Fibroblast of skin of abdomen (primary cell): Measurements from ENCODE around the gene PMCH. TPM values are rescaled to one million over a fixed set of nuclear protein-coding genes. Genes with fewer than 3 reads are reported as not detected.
"Not testable (repeated sequence)": the region's sequence is repeated elsewhere in the genome, so short reads cannot be mapped to it uniquely, and the experiment has no call there.

ENCODE experiments used
- DNase-seq: peaks from one replicate; pipeline ENCODE4 v3.0.0-alpha.2; 2013
- polyA plus RNA-seq, 2 experiments: library from polyadenylated mRNA; unstranded; fragments of 120-200 nt; gene quantifications; one replicate each; pipeline ENCODE4 v1.2.1, GENCODE V29; 2013; ENCODE audit not compliant: insufficient read length in 2 of 2

PMCH gene
- not detected for polyA plus RNA-seq (2013, experiment 1 of 2; ENCODE audit: insufficient read length)
- not detected for polyA plus RNA-seq (2013, experiment 2 of 2; ENCODE audit: insufficient read length)

- DNase-seq = peak; percentile 10
Observed at GRCh38 chr12:102197789-102198188, at the start of gene PMCH. PMCH (minus strand) TSS chr12:102197833; CDS start chr12:102197770, 63 bp downstream.

GRCh38 chr12:102240859-102241258 lies 43.2 kb upstream of the PMCH start:
- DNase-seq = not testable (repeated sequence)

DNA sequence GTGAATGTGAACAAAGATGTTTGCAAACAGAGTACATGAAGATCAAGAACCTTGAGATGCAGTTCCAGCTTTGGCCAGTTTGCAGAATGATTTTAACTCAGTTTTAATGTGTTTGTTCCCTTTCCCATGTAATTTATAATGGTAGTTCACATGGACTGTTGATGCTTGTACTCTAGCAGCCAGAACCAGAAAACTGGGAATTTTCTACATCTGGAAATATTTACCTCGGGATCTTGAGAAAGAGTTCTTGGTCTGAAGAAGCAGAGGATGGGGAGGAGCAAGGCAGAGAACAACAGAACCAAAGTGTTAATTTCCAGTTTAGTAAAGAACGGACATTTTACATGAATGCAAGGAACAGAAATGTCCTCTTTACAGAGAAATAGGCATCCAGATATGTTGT lies 37.0 kb upstream of the PMCH start:
- DNase-seq = no peak

DNA sequence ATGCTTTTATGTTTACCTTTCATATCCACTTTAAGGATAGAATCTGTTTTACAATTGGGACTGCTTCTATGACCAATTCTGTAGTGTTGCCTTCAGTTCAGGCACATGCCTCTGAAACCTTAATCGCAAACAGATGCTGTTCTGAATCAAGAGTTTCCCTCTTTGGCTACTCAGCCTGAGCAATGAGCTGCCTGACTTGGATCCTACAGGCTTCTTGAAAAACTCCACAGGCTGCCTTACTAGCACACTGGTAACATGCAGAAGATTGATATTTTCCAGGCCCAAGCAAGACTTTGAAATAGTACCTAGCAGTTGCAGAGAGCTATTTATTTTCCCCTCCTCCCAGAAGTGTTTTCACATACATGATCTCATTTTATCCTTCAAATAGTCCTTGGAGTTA lies 34.8 kb upstream of the PMCH start:
- peak; percentile 49 for DNase-seq

- DNase-seq = no peak
Observed at GRCh38 chr12:102232036-102232435, 34.4 kb upstream of the PMCH start.

GRCh38 chr12:102227954-102228353 lies 30.3 kb upstream of the PMCH start:
- DNase-seq = no peak

- DNase-seq = no peak
Observed at GRCh38 chr12:102220736-102221135, 23.1 kb upstream of the PMCH start.

DNA sequence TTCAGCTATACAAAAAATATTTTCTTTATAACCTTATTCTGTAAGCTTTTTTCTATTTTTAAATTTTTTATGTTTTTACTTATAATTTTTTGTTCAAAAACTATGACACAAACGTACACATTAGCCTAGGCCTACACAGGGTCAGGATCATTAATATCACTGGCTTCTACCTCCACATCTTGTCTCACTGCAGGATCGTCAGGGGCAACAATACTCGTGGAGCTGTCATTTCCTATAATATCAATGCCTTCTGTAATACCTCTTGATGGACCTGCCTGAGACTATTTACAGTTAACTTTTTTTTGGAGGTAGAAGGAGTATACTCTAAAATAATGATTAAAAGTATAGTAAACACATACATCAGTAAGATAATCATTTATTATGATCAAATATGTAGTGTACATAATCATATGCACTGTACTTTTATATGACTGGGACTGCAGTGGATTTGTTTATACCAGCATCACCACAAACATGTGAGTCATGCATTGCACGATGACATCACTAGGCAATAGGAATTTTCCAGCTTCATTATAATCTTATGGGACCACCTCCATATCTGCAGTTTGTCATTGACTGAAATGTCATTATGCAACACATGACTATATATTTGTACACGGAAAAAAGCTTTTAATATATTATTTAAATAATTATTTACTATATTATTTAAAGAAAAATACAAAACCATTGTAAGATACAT lies 18.5 kb upstream of the PMCH start:
- DNase-seq = peak; percentile 41

DNA sequence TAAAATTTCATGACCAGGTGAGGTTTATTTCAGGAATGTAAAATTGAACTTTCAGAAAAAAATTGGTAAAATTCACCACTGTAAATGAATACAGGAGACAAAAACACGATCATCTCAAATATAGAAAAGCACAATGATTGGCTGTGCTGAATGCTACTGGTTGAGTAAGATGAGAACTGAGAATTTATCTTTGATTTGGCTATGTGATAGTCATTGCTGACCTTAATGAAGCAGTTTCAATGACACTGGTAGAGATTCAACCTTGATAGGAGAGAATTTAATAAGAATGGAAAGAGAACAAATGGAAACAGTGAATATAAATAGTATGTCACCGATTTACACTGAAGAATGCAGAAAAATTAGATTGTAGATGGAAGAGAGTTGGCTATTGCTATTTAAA lies 6.4 kb upstream of the PMCH start:
- DNase-seq = no peak

DNA sequence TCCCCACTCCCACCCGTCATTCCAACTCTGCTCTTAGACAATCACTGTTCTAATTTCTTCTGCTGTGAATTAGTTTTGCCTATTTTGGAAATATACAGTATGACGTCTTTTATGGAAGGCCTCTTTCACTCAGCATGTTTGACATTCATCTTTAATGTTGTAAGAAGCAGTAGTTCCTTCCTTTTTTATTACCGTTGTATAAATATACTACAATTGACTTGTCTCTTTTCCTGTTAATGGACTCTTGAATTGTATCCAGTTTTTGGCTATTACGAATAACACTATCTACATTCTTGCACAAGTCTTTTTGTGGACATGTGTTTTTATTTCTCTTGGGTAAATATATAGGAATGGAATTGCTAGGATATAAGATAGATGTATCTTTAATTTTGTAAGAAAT lies 4.9 kb upstream of the PMCH start:
- DNase-seq = no peak

GRCh38 chr12:102201436-102202061 lies 3.9 kb upstream of the PMCH start:
- no peak for DNase-seq

DNA sequence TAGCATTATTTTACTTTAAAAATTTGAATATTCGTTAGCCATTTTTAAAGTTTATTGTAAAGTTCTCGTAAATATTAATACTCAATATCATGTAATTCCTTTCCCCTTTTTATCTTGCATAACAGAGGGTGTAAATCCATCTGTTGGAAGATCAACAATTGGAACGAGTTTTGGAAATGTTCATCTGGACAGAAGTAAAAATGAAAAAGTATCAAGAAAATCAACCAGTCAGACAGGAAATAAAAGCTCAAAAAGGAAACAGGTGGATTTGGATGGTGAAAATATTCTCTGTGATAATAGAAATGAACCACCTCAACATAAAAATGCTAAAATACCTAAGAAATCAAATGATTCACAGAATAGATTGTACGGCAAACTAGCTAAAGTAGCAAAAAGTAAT lies 1.8 kb downstream of the PMCH start:
- DNase-seq = no peak

DNA sequence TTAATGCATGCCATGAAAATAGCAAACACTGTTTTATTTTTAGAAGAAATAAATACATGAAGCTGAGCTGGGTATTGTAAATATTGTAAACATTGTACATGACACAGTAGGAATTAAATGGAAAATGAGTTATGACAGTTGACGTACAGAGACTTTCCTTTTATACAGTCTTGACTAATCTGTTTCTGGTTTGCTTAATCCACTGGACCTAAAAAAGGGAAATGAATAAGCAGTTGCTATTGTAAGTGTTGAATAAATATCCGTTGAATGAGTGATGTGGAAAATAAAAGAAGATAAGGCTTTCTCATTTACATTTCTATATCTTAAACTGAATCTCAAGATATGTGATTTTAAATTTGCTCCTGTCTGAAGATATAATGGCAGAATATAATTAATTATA lies 15.0 kb downstream of the PMCH start:
- DNase-seq = no peak

DNA sequence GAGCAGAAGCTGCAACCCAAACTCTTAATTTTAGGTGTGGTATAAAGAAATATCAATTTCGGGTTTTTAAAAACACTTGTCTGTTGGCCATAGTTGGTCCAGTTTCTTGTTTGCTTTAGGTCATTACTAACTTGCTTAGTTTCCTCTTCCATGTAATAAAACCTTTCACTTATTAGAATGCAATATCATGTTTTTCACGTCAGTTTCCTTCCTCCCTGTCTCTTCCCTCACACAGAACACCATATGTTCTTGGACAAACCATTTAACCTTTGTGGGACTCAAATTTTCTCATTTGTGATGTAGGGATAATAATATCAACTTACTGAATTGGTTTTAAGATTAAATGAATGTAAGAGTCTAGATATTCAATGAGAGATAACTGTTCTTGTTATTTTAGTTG lies 22.9 kb downstream of the PMCH start:
- no peak for DNase-seq

DNA sequence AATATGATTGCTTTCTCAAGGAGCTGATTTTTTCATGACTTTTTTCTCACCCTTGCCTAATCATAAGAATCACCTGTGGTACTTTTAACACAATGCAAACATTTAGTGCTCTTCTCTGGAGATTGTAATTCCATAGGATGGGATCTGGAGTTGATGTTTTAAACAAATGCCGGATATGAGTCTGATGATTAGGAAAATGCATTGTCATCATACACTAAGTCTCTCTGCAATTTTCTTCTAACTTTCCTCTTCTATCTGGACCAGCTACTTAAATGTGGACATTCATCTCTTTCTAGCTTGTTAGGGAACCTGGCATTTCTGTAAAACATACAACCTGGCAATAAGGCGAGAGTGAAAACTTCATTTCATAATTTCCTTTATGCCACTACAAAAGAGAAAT lies 23.5 kb downstream of the PMCH start:
- no peak for DNase-seq

- peak; percentile 31 for DNase-seq
Observed at GRCh38 chr12:102172436-102172835, 25.2 kb downstream of the PMCH start.

DNA sequence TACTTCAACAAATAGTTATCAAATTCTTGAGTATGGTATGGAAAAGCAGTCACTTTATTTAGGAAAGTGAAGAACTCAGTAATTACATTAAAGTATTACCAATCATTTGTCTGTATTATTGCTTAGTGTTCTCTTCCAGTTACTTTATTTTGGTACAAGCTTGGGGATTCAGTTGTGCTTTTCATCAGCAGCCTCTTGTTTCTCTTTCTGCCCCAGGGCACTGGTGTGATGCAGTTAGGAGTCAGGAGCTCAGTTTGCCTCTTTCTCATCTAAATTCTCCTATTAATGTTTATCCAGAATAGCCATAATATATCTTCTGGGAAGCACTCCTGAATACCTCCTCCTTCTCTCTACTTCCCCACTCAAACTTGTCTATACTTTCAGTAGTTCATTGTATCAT lies 25.7 kb downstream of the PMCH start:
- no peak for DNase-seq

DNA sequence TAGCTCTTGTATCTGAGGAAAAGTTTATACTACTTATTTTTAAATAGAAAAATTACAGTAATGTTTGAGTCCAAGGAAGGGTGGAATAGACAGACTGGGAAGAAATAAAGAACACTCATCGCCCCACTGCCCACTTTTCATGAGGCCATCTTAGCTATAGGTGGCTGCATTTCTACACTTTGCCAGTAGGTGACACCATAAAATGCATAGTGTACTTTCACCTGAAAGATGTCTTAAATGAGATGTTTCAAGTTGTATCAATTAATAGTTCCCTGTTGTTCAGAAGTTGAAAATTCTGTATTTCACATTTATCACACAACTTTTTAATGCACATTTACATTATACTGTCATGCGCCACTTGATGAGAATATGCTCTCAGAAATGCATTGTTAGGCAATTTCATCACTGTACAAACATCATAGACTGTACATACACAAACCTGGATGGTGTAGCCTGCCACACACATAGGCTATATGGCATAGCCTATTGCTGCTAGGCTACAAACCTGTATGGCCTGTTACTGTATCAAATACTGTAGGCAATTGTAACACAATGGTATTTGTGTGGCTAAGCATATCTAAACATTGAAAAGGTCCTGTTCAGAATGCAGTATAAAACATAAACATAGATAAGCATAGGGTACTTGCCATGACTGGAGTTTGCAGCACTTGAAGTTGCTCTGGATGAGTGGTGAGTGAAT lies 27.6 kb downstream of the PMCH start:
- peak; percentile 20 for DNase-seq

DNA sequence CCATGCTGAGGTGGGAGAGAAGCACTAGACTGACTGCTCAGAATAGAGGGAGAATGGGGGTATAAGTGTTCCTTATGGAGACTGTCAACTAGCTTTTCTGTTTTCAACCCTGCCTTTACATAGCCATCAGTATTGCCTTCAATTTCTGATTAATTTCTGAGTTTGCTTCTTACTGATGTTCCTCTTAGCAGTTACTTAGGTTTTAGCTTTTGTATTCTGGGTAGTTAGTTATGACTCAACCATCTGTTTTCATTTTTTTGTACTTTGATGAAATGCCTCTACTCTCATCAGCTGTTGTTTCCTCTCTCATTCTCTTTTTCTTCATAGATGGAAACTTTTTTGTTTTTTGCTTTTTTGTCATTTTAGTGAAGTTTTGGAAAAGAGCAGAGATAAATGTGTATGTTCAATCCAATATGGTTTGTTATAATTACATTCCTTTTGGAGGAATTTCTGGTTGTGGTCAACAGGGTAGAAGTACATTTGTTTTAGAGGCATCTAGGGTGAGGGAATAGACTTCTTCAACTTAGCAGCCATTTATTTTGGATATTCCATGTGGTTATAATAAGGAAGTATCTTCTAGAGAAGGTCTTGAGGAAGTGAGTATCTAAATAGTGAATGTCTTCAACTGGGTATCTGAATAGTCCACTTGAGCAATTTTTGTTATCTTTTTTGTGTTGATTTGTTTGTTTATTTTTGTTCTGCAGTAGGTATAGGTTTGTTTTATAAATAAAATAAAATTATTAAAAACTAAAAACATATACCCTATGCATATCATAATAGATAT lies 29.6 kb downstream of the PMCH start:
- peak; percentile 4 for DNase-seq

GRCh38 chr12:102163383-102163782 lies 34.2 kb downstream of the PMCH start:
- no peak for DNase-seq

- DNase-seq = not testable (repeated sequence)
Observed at GRCh38 chr12:102155206-102155605, 42.4 kb downstream of the PMCH start.

DNA sequence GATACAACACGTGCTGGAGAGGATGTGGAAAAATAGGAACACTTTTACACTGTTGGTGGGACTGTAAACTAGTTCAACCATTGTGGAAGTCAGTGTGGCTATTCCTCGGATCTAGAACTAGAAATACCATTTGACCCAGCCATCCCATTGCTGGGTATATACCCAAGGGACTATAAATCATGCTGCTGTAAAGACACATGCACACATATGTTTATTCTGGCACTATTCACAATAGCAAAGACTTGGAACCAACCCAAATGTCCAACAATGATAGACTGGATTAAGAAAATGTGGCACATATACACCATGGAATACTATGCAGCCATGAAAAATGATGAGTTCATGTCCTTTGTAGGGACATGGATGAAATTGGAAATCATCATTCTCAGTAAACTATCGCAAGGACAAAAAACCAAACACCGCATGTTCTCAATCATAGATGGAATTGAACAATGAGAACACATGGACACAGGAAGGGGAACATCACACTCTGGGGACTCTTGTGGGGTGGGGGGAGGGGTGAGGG lies 50.5 kb downstream of the PMCH start:
- DNase-seq = not testable (repeated sequence)
